ENCODE data around the gene SEC23IP. TPM values are rescaled to one million over a fixed set of nuclear protein-coding genes. Genes with fewer than 3 reads are reported as not detected.

SEC23IP gene
- 41.8 to 50.8 TPM (median 49.5 TPM) in 5 replicates for total RNA-seq (2022; extraction: Qiagen RNA extraction; ENCODE audit: low read depth)

DNA sequence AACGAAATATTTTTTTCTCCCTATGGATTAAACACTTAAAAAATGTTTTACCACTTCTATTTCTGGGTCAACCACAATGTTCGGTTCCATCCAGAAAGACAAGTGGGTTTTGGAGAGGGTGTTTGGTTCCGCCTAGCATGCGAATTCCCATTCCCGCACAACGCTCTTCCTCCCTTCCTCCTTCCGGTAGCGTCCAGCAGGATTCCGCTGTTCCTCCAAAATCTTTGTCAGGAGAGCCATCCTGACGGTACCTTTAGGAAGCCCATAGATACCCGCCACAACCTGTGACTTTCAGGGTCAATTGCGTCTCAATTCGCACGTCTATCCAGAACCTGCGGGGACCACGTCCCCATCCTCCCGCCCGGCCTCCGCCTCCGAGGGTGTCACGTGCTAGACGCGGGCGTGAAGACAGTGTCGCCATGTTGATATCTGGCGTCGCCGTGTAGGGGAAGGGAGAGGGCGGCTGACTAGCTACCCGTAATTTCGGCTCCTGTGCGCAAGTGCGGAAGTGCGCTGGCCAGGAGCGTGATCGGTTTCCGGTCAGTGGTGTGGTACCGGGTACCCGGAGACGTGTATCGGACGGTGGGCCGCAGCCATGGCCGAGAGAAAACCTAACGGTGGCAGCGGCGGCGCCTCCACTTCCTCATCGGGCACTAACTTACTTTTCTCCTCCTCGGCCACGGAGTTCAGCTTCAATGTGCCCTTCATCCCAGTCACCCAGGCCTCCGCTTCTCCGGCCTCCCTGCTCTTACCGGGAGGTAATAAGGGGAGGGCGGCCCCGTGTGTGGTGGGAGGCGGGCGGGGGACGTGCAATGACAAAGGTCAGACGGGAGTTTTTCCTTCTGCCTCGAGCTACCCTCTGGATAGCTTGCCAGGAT, at the start of gene SEC23IP:
TSS of gene SEC23IP (plus strand) at position 543 of the 878 bp plus-strand sequence. CDS start at position 596, 53 bp downstream.

GRCh38 chr10:119872610-119872859, 20.0 kb upstream of the SEC23IP start, which contains the start of gene MCMBP:
Gene MCMBP (minus strand): TSS chr10:119872843. CDS start chr10:119872584, 259 bp downstream.

Other genes starting within 250 kb of the SEC23IP start
- gene BAG3, start 241.3 kb upstream of the SEC23IP start, total RNA-seq (2022; extraction: Qiagen RNA extraction; ENCODE audit: low read depth), result 111 to 166 TPM (median 144 TPM) in 5 replicates
- 7.0 to 8.9 TPM (median 8.1 TPM) in 5 replicates for gene INPP5F, start 166.7 kb upstream of the SEC23IP start, total RNA-seq (2022; extraction: Qiagen RNA extraction; ENCODE audit: low read depth)
- gene MCMBP, start 19.9 kb upstream of the SEC23IP start, total RNA-seq (2022; extraction: Qiagen RNA extraction; ENCODE audit: low read depth), result 78.2 to 89.4 TPM (median 86.6 TPM) in 5 replicates

All from A549 treated with CpdA at 1 μM for 4 hours (cell line).